GM21786 (cell line): ENCODE data around the gene XBP1.
"Not testable (repeated sequence)": the region's sequence is repeated elsewhere in the genome, so short reads cannot be mapped to it uniquely, and the experiment has no call there.

ENCODE experiments used
- ATAC-seq: cut with Tn5 transposase; IDR thresholded peaks from one replicate; pipeline ENCODE4 v1.9.1; 2021; ENCODE audit not compliant: unreplicated experiment

XBP1 gene

GRCh38 chr22:28800308-28801041, at the start of gene XBP1:
TSS of gene XBP1 (minus strand) at chr22:28800569.
- ATAC-seq = peak; percentile 71

- ATAC-seq = no peak
Measured at GRCh38 chr22:28846994-28847393, 46.6 kb upstream of the XBP1 start.

- not testable (repeated sequence) for ATAC-seq
Measured at GRCh38 chr22:28844277-28844676, 43.9 kb upstream of the XBP1 start.

- no peak for ATAC-seq
Measured at GRCh38 chr22:28843633-28844032, 43.3 kb upstream of the XBP1 start.

GRCh38 chr22:28841111-28841510, 40.7 kb upstream of the XBP1 start:
- ATAC-seq = no peak

GRCh38 chr22:28838971-28839370, 38.6 kb upstream of the XBP1 start:
- ATAC-seq = no peak

GRCh38 chr22:28837640-28838039, 37.3 kb upstream of the XBP1 start:
- no peak for ATAC-seq

- no peak for ATAC-seq
Measured at GRCh38 chr22:28835630-28836189, 35.3 kb upstream of the XBP1 start.

- ATAC-seq = no peak
Measured at GRCh38 chr22:28833276-28833923, 33.0 kb upstream of the XBP1 start.

- no peak for ATAC-seq
Measured at GRCh38 chr22:28832731-28833130, 32.4 kb upstream of the XBP1 start.

- no peak for ATAC-seq
Measured at GRCh38 chr22:28831140-28832072, 31.0 kb upstream of the XBP1 start.

- ATAC-seq = no peak
Measured at GRCh38 chr22:28830441-28830840, 30.1 kb upstream of the XBP1 start.

GRCh38 chr22:28829358-28830181, 29.2 kb upstream of the XBP1 start:
- no peak for ATAC-seq

GRCh38 chr22:28826921-28827320, 26.6 kb upstream of the XBP1 start:
- no peak for ATAC-seq

- ATAC-seq = not testable (repeated sequence)
Measured at GRCh38 chr22:28826430-28826829, 26.1 kb upstream of the XBP1 start.

GRCh38 chr22:28824455-28824854, 24.1 kb upstream of the XBP1 start:
- ATAC-seq = not testable (repeated sequence)

GRCh38 chr22:28822930-28823551, 22.7 kb upstream of the XBP1 start:
- no peak for ATAC-seq

- ATAC-seq = no peak
Measured at GRCh38 chr22:28821452-28821851, 21.1 kb upstream of the XBP1 start.

- no peak for ATAC-seq
Measured at GRCh38 chr22:28820885-28821284, 20.5 kb upstream of the XBP1 start.
